HG03060 (cell line): ENCODE results near the gene TTLL12.

Experiments used
- ATAC-seq: cut with Tn5 transposase; IDR thresholded peaks from one replicate; pipeline ENCODE4 v1.9.1; 2021; ENCODE audit warnings: low read depth, moderate number of reproducible peaks; ENCODE audit not compliant: unreplicated experiment

TTLL12 gene

DNA sequence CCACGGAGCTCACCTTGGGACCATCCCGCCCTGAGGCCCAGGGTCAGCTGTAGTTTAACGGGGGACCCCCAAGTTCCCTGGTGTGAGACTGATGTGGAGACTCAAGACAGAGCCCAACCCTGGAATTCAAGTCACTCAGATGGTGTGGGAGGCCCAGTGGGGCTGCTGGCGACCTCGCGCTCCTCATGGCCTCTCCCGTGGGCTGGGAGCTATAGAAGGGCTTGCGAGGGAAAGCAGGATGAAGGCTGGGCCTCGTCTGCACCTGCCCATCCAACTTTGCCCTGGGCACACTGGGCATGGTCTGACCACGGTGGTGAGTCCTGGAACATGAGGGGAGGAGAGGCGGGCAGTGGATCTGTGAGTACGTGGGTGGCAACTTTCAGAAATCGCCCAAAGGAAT is 13.6 kb upstream of the TTLL12 start:
- ATAC-seq: no peak

DNA sequence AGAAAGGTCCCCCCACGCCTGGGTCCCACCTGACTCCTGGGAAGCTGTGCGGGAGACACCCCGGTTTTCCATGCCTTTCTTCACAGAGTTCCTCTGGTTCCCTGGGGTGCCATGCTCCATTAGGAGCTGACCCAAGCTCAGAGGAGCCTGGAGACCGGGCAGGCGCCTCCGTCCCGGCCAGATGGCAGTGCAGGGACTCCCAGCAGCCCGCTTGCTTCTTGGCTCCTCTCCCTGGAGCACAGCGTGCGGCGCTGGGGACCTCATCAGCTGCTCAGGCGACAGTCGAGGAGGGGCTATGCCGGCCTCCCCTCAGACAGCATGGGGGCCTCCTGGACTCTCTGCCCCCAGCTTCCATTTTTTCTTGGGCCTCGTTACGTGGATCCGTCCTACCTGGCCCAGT is 13.1 kb upstream of the TTLL12 start:
- no peak for ATAC-seq

GRCh38 chr22:43199541-43199940 is 12.6 kb upstream of the TTLL12 start:
- no peak for ATAC-seq

GRCh38 chr22:43198936-43199335 is 12.0 kb upstream of the TTLL12 start:
- no peak for ATAC-seq

GRCh38 chr22:43198126-43198525 is 11.2 kb upstream of the TTLL12 start:
- ATAC-seq: no peak

GRCh38 chr22:43197271-43197941 is 10.5 kb upstream of the TTLL12 start:
- no peak for ATAC-seq

- ATAC-seq: no peak
Measured at GRCh38 chr22:43191831-43192230, 4.9 kb upstream of the TTLL12 start.

DNA sequence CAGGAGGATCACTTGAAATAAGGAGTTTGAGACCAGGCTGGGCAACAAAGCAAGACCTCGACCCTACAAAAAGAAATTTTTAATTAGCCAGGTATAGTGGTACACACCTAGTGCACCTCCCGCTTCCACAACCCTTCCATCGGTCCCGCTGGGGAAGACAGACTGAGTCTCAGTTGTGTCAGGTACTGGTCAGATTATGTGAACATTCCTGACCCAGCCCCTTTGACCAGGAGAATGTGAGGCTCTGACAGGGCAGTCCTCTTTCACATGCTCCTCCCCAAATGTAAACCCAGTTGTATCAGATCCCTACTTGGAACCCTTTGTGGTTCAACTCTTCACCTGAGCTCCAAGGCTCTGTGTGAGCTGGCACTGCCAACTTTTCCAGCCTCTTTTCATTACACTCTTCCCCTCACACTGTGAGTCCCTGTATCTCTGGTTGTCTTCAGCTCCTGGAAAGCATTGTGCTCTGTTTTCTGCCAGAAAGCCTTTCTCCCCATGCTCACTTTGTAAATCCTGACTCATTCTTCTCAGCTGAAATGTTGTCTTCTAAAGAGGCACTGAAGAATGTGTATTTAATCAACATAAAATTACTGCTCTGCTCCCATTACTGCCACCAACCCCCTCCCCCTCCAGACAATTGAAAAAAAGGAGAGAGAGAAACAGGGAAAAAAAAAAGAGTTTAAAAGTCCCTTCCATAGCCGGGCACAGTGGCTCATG is 2.1 kb upstream of the TTLL12 start:
- ATAC-seq: no peak

- ATAC-seq: peak; percentile 58
Measured at GRCh38 chr22:43187171-43188099, 501 bp upstream of the TTLL12 start.

GRCh38 chr22:43185860-43186261 is 1.1 kb downstream of the TTLL12 start:
- no peak for ATAC-seq

- no peak for ATAC-seq
Measured at GRCh38 chr22:43183496-43184277, 3.2 kb downstream of the TTLL12 start.

DNA sequence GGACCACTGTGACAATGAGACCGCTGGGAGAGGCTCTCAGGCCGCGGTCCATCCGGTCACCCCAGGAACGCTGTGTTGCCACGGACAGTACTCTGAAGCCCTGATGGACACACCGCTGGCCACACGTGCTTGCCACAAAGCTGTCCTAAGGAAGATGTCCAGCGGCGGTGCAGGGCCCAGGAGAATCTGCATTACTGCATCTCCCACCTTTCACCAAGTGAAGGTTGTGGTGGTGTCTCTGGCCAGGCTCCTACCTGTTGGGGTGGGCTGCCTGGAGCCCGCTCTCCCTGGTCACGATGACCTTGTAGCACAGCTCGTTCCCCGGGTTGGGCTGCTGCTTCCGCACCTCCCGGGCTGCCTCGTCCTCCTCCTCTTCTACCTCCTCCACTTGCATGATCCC is 4.2 kb downstream of the TTLL12 start:
- no peak for ATAC-seq

DNA sequence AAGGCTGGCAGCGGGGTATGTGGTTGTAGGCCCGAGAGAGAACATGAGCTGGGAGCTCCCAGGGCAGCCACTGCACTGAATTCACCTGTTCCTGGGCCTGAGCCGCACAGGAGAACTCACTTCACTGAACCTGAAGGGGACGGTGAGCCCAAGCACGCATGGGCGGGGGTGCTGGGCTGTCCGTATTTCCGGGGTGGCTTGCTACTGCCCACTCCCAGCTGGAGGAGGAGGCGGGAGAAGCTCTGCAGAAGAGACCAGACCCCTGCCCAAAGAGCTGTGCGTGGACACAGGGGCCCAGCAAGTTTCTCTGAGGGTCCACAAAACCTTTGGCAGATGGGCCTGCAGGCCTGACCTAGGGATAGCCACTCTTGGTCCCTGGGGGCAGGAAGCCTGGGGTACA is 4.8 kb downstream of the TTLL12 start:
- ATAC-seq: no peak

- ATAC-seq: no peak
Measured at GRCh38 chr22:43181321-43182076, 5.4 kb downstream of the TTLL12 start.

- ATAC-seq: no peak
Measured at GRCh38 chr22:43180670-43181069, 6.3 kb downstream of the TTLL12 start.

- no peak for ATAC-seq
Measured at GRCh38 chr22:43179911-43180195, 7.1 kb downstream of the TTLL12 start.

- ATAC-seq: no peak
Measured at GRCh38 chr22:43179146-43179910, 7.6 kb downstream of the TTLL12 start.

GRCh38 chr22:43177479-43177878 is 9.5 kb downstream of the TTLL12 start:
- ATAC-seq: no peak

- no peak for ATAC-seq
Measured at GRCh38 chr22:43176090-43176489, 10.8 kb downstream of the TTLL12 start.
